CD4-positive, alpha-beta T cell treated with Interleukin-17A for 1 hour (primary cell): ENCODE data around the gene C9orf43.
"Not testable (repeated sequence)": the region's sequence is repeated elsewhere in the genome, so short reads cannot be mapped to it uniquely, and the experiment has no call there.

Experiments
- DNase-seq: peaks from one replicate; pipeline ENCODE4 v3.0.0-alpha.2; 2020

The C9orf43 gene

DNA sequence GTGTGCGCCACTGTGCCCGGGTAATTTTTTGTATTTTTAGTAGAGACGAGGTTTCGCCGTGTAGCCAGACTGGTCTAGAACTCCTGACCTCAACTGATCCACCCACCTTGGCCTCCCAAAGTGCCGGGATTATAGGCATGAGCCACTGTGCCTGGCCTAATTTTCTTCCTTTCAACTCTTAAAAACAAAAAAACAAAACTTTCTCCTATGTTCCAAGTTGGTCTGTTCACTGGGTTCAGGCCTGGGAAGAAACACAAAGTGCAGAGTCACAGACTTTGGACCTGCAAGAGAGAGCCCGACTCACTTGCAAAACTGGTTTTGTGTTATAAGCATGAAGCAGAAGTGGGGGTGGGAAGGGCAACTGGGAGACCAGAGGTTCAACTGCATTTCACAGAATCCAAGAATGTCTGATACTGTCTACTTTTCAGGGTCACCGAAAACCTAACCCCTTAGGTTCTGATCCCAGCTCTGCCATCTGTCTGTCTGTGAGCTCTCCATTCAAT is 28.6 kb upstream of the C9orf43 start:
- no peak for DNase-seq

DNA sequence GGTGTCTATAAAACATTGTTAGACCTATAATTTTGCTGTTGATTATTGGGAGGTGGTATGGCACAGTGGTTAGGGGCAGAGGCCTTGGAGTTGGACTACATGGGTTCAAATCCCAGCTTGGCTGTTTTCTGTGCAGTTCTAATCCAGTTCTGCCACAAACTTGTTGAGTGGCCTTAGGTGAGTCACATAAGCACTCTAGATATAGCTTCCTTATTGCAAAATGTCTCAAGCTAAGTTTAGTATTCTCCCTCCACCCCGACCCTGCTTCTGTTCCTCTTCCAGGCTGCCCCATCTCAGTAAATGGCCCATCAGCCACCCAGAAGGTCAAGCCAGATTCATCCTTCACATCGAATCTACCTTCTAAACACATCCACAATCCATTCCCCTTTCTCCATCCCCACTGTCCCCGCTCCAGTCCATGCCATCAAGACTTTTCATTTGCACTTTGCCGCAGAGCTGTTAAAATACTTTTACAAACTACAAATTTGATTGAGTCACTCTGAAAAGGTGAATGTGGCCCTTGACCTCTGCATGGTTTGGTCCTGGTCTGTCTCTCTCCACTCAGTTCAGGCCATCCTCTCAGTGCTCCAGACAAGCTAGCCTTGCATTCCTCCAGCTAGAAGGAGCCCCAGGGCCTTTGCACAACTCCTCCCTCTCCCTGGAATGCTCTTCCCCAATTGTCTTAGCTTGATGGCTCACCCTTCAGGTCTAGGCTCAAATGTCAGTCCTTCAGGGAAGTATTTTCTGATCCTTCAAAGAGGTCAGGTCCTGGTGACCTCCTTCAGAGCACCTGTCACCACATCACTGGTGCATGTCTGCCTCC is 23.8 kb upstream of the C9orf43 start:
- no peak for DNase-seq

DNA sequence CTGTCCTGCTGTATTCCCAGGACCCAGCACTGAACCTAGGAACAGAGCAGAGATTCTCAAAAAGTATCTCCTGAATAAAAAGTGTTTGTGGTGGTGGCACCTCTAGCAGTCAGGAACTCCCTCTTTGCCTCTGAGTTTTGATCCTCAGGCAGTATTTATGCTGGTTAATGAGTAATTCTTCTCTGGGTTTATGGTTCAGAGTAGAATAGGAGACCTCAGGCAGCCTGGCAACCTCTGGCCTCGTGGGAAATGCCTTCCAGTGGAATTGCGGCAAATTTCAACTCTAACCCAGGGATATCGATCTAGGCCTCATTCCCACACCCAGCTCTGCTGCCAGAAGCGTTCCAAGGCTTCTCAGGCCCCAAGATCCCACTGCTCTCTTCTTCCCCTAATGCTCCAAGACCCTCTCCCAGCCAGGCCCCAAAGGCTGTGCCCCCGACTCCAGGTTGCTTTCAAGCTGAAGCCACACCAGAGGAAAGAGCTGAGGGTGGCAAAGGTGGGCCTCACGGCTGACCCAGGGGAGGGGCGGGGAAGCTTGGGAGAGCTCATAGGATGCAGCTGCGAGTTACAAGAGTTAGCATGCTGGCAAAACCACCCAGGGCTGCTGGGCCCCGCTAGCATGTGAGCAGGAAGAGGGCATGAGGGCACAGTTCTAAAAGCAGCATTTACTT is 22.9 kb upstream of the C9orf43 start:
- no peak for DNase-seq

DNA sequence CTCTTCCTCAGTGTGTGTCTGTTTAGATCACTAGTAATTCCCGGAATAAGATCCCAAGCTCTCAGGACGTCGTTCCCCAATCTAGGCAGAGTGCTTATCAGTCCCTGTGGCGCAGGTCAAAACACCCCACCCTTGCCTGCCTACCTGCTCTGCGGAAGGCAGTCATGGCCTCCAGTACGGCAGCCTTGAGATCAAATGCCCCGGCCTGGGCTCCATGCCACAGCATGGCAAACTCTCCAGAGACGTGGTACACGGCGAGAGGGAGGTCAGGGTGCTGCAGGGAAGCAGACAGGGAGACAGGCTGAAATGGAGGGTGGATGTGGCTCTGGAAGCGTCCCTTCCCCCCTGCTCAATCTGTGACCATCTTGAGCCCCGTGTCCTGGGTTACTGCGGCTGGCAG is 21.7 kb upstream of the C9orf43 start:
- DNase-seq, result no peak

DNA sequence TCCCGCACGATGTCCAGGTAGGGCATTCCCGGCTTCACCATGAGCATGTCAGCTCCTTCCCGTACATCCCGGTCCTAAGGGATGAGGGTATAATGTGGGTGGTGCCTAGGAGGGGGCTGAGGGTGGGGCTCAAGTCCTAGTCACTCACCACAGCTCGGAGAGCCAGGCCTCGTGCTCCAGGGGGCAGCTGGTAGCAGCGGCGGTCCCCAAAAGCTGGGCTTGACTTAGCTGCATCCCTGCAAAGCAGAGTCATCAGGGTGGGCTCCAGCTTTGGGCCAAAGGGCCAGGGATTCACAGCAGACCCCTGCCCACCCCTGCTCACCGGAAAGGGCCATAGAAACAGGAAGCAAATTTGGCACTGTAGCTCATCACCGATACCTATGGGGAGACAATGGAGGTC is 21.1 kb upstream of the C9orf43 start:
- DNase-seq, result no peak

DNA sequence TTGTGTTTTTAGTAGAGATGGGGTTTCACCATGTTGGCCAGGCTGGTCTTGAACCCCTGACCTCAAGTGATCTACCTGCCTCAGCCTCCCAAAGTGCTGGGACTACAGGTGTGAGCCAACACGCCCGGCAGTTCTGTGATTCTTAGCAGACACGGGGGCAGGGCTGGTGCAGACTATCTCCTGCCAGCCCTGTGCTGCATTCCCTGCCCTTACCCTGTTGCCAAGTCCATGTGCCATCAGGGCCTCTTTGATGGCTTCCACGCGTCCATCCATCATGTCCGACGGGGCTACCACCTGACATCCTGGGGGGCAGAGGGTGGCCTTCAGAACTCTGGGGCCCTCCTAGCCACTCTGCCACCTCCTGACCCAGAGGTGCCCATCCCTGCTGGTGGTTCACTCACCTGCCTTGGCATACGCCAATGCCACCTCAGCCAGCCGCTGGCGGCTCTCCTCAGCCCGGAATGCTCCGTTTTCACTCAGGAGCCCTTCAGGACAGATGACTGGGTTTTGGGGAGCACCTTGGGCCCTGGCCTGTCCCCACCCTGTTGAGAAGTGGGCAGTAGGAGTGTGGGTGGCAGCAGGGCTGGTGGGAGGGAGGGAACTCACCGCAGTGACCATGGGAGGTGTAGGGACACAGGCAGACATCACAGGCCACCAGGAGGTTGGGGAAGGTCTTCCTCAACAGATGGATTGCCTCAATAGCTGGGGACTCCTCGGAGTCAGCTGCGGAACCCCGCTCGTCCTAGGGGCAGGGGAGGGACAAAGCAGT is 20.2 kb upstream of the C9orf43 start:
- no peak for DNase-seq

DNA sequence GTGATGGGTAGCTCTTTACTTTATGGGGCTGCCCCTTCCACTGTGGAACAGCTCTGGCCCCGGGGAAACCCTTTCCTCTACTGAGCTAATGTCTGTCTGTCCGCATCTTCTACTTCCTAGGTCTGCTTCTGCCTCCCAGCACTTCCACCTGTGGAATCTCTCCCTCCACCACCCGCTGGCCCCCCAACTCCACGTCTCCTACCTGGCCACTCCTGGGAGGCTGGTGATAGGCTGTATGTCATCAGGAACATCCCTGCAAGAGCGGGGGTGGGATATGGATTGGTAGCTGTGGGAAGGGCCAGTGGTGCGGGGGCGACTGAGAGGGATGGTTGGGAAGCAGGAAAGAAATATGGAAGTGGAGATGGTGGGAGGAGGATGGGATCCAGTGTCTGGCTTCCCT is 18.6 kb upstream of the C9orf43 start:
- DNase-seq, result no peak

DNA sequence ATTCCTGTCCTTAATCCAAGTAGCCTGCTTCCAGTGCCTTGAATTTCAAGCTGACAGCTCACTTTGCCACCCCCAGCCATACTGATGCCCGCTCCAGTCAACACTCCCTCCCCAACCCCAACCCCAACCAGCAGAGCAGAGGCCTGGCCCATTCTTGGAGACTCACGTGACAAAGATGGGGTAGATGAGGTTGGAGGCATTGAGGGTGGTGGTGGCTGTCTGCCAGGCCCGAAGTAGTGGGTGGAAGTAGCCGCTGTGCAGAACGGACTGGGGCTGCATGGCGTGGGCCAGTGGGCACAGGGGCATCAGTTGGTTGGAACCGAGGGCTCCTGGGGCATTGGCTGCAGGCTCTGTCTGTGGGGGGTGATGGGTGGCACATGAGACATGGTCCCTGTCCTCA is 17.3 kb upstream of the C9orf43 start:
- no peak for DNase-seq

DNA sequence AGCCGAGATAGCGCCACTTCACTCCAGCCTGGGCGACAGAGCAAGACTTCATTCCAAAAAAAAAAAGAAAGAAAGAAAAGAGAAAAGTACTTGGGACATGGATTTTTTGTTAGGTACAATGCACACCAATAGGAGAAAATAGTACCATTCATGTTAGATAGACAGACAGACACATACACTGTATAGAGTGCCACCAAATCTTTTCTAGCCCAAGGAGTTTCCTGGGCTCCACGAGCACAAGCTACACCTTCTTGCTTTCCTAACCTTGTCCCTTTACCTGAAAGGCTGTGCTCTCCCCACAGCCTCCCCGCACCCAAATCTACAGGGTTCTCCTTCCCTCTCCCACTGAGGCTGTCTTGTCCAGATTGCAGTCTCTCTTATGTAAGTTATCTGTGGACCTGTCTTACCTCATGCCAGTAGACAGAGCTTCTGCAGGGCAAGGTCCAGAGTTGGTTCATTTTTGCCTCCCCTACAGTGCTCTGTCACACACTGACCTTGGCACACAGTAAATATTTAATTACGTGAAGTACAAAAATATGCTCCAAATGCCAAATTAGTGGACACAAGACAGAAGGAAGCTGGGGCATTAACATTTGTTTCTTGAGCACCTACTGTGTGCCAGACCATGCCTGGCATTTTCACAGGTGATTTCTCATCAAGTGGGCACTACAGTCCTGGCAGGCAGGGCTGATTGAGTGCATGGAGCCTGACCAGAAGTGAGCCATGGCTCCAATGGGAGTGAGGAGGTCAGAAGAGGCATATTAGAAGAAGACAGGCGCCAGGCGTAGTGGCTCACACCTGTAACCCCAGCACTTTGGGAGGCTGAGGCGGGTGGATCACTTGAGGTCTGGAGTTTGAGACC is 15.3 kb upstream of the C9orf43 start:
- DNase-seq, result no peak

DNA sequence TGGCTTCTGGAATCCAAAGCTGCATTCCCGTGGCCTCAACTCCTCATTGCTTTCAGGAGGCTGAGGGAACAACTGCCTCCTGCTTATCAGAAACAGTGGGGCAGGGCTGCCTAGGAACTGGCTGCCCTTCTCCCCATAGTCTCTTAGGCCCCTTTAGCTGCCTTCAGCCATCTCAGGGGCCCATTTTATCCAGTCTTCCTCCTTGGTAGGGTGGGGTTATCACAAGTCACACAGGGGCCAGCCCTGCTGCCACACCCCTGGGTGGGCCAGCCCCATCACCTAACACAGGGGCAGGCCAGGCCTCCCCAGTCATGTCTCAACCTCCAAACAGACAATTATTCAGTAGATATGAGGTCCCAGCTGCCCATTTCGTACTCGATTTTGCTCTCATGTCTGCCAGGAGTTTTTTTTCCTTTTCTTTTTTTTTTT is 13.3 kb upstream of the C9orf43 start:
- no peak for DNase-seq

DNA sequence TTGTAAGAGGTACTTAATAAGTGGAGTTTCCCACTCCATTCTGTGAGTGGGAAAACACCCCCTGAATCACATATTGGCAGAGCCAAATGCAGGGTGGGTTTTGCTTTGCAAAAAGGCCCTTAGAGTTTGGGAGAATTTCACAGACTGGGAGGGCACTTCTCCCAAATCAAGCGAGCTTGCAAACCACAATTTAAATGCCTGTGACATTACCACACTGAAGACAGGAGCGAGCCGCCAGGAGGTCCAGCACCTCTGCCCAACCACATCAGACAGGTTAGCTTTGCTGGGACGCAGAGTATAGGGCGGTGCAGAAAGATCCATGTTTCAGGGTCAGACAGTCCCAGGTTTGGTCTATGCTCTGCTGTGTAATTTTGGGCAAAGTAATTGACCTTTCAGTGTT is 11.8 kb upstream of the C9orf43 start:
- DNase-seq, result no peak

DNA sequence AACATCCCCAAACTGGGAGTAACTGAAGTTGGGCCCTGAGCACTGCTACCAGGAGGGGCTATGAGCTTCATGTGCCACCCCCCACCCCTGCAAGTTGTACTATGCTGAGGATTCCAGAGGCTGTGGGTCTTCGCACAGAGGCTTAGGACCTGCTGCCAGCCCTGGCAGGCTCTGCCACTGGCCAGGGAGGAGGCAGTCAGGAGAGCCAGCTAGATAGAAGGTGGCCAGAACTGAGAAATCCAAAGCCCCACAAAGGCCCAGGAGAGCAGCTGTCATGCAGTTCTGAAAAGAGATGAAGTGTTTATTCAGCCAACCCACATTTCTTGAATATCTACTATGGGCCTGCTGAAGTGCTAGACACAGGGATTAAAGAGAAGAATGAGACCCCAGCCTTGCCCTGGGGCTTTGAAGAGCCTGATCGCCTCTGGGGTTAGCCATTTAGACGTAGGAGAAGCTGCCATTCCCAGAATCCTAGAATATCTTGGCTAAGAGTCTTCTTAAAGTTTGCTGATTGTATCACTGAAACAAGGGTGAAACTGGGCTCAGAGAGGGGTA is 10.8 kb upstream of the C9orf43 start:
- DNase-seq, result no peak

DNA sequence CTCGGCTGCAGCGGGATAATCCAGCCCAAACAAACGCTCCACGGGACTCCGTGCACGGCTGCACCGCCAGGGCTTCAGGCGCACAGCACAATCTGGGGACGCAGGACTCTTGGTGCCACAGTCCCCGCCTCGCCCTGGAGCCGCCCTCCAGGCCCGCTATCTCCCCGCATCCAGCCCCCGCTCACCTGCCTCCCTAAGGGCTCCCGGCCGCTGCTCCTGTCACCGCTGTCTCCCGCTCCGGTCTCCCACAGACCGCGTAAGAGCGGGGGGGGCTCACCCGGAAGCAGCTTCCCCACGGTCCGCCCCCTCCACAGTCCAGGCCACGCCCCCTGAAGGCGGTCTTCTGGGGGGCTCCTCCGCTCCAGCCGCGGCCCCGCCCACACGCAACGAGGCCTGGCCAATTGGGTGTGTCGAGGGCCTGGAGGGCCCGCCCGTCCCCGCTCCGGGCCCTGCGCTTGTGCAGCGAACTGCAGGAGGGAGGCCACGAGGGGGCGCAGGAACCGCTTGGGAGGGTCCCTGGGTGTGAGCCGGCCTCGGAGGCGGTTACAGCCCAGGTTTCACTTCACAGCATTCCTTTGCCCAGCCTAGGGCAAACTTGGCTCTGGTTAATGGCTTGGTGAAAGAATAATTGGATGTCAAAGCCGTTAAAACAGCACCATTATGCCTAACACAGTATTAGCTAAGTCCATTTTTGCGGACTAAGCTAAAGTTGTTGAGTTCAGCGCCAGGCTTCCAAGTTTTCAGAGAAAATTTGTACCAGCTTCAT is 9.3 kb upstream of the C9orf43 start, which contains the start of gene ALAD:
TSS of gene ALAD (minus strand) at position 258 of the 766 bp plus-strand sequence. CDS start 7,725 bp downstream, outside the sequence.
- peak; percentile 99 for DNase-seq

DNA sequence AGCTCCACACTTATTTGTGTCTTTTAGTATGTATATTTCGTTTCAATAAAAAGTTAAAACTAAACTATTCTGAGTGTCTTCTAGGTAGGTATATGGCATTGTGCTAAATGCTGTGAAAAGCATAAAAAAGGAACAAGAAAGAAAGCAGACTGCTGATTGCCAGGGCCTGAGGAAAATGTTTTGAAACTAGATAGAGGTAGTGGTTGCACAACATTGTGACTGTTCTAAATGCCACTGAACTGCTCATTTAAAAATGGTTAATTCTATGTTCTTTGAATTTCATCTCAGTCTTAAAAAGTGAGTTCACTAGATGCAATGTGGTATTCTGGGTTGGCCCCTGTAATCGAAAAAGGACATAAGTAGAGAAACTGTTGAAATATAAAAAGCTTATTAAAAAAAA is 6.9 kb upstream of the C9orf43 start:
- no peak for DNase-seq

DNA sequence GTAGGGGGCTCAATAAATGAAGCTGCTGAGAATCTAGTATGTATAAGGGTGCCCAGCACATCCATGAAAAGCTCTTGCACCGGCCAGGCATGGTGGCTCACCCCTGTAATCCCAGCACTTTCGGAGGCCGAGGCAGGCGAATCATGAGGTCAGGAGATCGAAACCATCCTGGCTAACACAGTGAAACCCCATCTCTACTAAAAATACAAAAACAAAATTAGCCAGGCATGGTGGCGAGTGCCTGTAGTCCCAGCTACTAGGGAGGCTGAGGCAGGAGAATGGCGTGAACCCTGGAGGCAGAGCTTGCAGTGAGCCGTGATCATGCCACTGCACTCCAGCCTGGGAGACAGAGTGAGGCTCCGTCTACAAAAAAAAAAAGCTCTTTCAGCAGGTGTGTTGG is 4.2 kb upstream of the C9orf43 start:
- DNase-seq, result not testable (repeated sequence)

DNA sequence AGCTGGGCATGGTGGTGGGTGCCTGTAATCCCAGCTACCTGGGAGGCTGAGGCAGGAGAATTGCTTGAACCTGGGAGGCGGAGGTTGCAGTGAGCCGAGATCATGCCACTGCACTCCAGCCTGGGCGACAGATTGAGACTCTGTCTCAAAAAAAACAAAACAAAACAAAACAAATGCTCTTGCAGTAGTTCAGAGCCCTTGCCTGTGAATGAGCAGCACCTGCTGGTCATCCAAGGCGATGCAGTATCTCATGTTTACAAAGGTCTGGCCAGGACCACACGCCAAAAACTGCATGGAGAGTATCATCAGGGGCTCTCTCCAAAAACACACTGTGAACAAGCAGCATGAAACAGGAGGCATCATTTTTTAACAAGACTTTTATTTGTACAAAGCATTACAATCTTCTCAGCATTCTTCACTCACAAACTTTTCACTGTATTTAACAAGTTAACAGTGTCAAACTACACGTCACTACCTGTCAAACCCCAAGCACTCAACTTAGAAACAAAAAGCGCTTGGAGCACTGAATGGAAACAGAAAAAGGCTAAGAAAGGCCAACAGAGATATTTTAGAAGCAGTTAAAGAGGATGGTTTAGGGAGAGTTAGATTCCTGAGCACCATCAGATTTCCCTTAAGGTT is 3.6 kb upstream of the C9orf43 start:
- DNase-seq, result peak; percentile 76

DNA sequence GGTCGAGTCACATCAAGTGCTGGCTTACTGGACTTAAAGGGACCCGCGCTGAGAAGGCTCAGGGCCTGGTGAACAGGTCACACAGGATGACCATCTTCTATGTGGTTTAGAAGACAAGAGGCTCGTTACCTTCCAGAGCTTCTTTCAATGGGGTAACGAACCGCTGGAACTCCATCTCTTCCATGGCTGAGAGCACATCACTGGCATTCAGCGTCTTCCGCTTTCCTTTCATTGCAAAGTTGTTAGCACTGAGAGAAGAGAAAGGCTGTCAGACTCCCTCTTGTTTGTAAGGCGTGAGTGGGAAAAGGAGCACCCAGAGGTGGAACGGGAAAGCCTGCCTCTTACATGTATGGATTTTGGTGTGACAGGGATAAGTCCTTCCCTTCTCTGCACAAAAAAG is 1.1 kb upstream of the C9orf43 start:
- DNase-seq, result no peak

DNA sequence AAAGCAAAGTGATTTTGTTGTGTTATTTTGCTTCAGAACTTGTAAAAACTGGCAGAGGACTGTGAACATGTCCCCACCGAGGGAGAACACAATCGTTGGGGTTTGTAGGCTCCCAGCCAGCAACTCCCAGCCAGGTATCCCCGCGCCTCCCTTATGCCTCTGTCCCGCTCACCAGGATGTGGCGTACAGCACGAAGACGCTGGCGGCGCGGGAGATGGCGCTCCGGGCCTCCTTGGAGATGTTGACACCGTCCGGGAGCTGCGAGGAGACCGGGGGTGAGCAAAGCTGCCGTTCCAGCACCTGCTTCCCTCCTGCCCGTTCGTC is 702 bp upstream of the C9orf43 start:
- DNase-seq, result no peak

DNA sequence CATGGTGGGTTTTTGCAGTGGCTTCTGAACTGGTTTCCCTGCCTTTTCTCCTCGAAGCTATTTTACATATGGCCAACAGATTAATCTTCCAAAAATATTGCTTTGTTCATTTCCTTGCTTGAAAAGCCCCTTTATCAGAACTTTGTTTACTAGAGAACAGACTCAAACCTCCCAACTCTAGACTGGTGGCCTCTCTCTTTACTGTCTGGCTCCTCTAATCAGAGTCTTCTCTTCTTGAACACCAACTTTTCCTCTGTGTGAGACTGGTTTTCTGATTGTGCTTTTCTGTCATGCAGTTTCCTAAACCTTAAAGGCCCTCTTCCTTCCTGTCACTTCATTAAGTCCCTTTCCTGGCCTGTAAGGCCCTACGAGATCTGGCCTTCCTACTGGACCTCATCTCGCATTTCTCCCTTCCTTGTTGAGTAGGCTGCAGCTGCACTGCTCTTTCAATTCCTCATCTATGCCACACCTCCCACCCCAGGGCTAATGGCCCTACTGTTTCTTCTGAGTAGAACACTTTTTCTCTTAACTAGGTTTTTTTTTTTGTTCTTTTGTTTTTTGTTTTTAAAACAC is 5.7 kb downstream of the C9orf43 start:
- DNase-seq, result no peak

DNA sequence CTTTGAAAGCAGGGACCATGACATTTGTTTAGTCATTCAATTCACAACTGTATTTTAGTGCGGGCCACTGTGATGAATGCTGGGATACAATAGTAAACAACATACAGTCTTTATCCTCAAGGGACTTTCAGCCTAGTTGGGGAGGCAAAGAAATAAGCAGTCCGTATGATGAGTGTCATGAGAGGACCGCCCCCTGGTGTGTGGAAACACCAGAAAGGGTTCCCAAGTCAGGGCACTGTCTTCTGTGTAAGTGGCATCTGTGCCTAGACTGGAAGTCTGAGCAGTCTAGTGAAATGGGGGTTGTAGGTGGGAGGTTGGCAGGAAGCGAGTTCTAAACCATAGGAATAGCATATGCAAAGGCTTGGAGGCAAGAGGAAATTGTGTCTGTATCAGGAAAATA is 6.8 kb downstream of the C9orf43 start:
- DNase-seq, result no peak

DNA sequence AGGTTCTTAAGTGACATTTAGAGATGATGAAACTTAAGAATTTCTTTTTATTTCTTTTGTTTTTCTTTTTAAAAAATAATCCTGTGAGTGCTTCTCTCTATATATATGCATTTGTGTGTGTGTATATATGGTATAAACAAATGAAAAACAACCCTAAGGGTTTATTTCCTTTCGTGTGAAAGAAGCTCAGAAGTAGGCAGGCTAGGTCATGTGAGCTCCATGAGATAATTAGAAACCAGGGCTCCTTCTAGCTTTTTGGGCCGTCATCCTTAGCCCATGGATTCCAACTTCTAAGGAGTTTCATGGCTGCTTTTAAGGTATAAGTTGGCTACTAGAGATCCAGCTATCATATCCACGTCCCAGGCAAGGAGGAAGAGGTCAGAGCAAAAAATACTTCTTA is 11.2 kb downstream of the C9orf43 start:
- no peak for DNase-seq
